Esophagus squamous epithelium (tissue), 5 donors: Measurements from ENCODE around the gene PEX11A. TPM values are rescaled to one million over a fixed set of nuclear protein-coding genes. Genes with fewer than 3 reads are reported as not detected.
A peak's percentile ranks its signal among the peaks of the same experiment; 100 is the strongest.

Experiments
- DNase-seq: peaks from one replicate; lab custom pipeline; 2025; lab: John Stamatoyannopoulos, UW
- H3K27ac ChIP-seq, 4 donors: fragments of 200-600 bp; sonication (generic); one replicate each; pipeline ENCODE4 v1.5.1; 2016 to 2019; ENCODE audit warnings: mild to moderate bottlenecking in 1 of 4
- H3K27me3 ChIP-seq, 4 donors: fragments of 200-600 bp; sonication (generic); 1 replicate in 3 of 4; 2 replicates in 1 of 4; pipeline versions ENCODE4 v1.5.1 to v1.6.0; 2017 to 2021; ENCODE audit warnings: antibody characterized with exemption in 1 of 4
- H3K36me3 ChIP-seq, 3 donors: fragments of 200-600 bp; sonication (generic); one replicate each; pipeline ENCODE4 v1.5.1; 2016 to 2019
- H3K4me1 ChIP-seq, 3 donors: fragments of 200-600 bp; sonication (generic); one replicate each; pipeline ENCODE4 v1.5.1; 2017 to 2019
- H3K4me3 ChIP-seq, 4 donors: fragments of 200-600 bp; sonication (generic); 1 replicate in 3 of 4; 2 replicates in 1 of 4; pipeline ENCODE4 v1.5.1; 2016 to 2019; ENCODE audit warnings: mild to moderate bottlenecking in 2 of 4, moderate library complexity in 1 of 4
- H3K9me3 ChIP-seq, 3 donors: fragments of 200-600 bp; sonication (generic); one replicate each; pipeline ENCODE4 v1.5.1; 2016 to 2019
- CTCF ChIP-seq, 6 experiments: fragments of 450-650 bp in 4 of 6; fragments of 200-600 bp in 2 of 6; sonication (generic) in 2 of 6; IDR thresholded peaks; one replicate each; pipeline ENCODE4 v1.5.1; 2016 to 2019; ENCODE audit warnings: antibody characterized with exemption in 6 of 6, mild to moderate bottlenecking in 4 of 6, moderate library complexity in 4 of 6
- POLR2A ChIP-seq, 4 donors: fragments of 450-650 bp; IDR thresholded peaks; one replicate each; pipeline ENCODE4 v1.6.1; 2017; ENCODE audit warnings: antibody characterized with exemption in 4 of 4, mild to moderate bottlenecking in 4 of 4, moderate library complexity in 3 of 4
- WGBS, 2 donors: methylation state at CpG; one replicate each; pipeline ENCODE4 v1.1.5; 2018; 5-methylcytosine and 5-hydroxymethylcytosine counted together
- intact Hi-C: fragments of 100-400 bp; cut with DNase I; formaldehyde crosslinking; loops from one replicate; pipeline ENCODE4 v1.15.0; 2022
- total RNA-seq, 4 donors: library from RNA; depleted of rRNA; stranded (reverse); fragments of >200 nt; gene quantifications; one replicate each; pipeline ENCODE4 v1.1.0, GENCODE V29; 2016
- donor health status: DM: yes; HTN: yes; CAD: no.

PEX11A gene
- total RNA-seq, 4 donors from 2014 or later, result 3.1 to 6.7 (median 5.6) TPM

GRCh38 chr15:89680282-89680873, 10.2 kb downstream of the PEX11A start:
- H3K4me3 ChIP-seq, result peak overlapping the region in 1 of 4 donors; percentile 0
- 35 to 39% methylated on average over 5 of the region's 5 CpGs for WGBS, 2 donors
- no peaks in the 10 kb centered on the region for H3K9me3 ChIP-seq
- peak overlapping the region in 3 of 4 donors; percentile 55 to 83 (median 56) for H3K27ac ChIP-seq
- peaks cover 6 to 18% (median 11%) of the 10 kb centered on the region in 3 donors for H3K4me1 ChIP-seq
- intact Hi-C loops, result no loop called here
- no peaks in the 10 kb centered on the region for H3K27me3 ChIP-seq
- peaks cover 0 to 24% (median 0%) of the 10 kb centered on the region in 3 donors for H3K36me3 ChIP-seq
- DNase-seq, result no peak
- TF ChIP-seq POLR2A (IDR thresholded peaks at IDR 0.05), result no peak
- no peak for TF ChIP-seq CTCF (IDR thresholded peaks at IDR 0.05)

- no peak for DNase-seq
- Histone ChIP-seq H3K27ac (peak within 1 kb of the TSS in 3 of 4 donors; percentile 49 to 83 (median 56)), H3K4me3 (no peak within 1 kb of the TSS), H3K4me1 (peaks cover 6 to 18% (median 11%) of the 10 kb centered on the region in 3 donors), H3K36me3 (peaks cover 0 to 19% (median 0%) of the 10 kb centered on the region in 3 donors), H3K27me3 (no peaks in the 10 kb centered on the region), H3K9me3 (no peaks in the 10 kb centered on the region)
- WGBS, 2 donors, result 83% methylated on average over 1 of the region's 2 CpGs; no CpG with 5 or more reads in 1 of the 2 donors
- TF ChIP-seq POLR2A (IDR thresholded peaks at IDR 0.05) (no peak), CTCF (IDR thresholded peaks at IDR 0.05) (no peak)
- intact Hi-C loops, result no loop called here
Measured at GRCh38 chr15:89679212-89679611, 11.3 kb downstream of the PEX11A start, which contains the start of gene PLIN1. Gene PLIN1, minus strand, starts transcription at chr15:89679367. Its CDS starts 1,878 bp downstream, at chr15:89677489.

GRCh38 chr15:89677381-89677780, 13.2 kb downstream of the PEX11A start:
- DNase-seq, result no peak
- Histone ChIP-seq H3K4me1 (peaks cover 6 to 21% (median 11%) of the 10 kb centered on the region in 3 donors), H3K9me3 (no peaks in the 10 kb centered on the region), H3K36me3 (peaks cover 0 to under 1% (median 0%) of the 10 kb centered on the region in 3 donors), H3K27ac (no peak overlapping the region), H3K4me3 (no peak overlapping the region), H3K27me3 (no peaks in the 10 kb centered on the region)
- WGBS, 2 donors, result 78 to 100% methylated on average over 1 of the region's 1 CpG
- TF ChIP-seq POLR2A (IDR thresholded peaks at IDR 0.05) (no peak), CTCF (IDR thresholded peaks at IDR 0.05) (no peak)
- intact Hi-C loops, result no loop called here

GRCh38 chr15:89675606-89676005, 14.9 kb downstream of the PEX11A start:
- H3K27ac ChIP-seq, result no peak overlapping the region
- intact Hi-C loops, result no loop called here
- H3K27me3 ChIP-seq, result no peaks in the 10 kb centered on the region
- no peak for TF ChIP-seq CTCF (IDR thresholded peaks at IDR 0.05)
- no peak for TF ChIP-seq POLR2A (IDR thresholded peaks at IDR 0.05)
- WGBS, 2 donors, result 79 to 80% methylated on average over 6 of the region's 6 CpGs
- peaks cover under 1 to 13% (median 5%) of the 10 kb centered on the region in 3 donors for H3K4me1 ChIP-seq
- no peaks in the 10 kb centered on the region for H3K36me3 ChIP-seq
- no peak for DNase-seq
- no peak overlapping the region for H3K4me3 ChIP-seq
- no peaks in the 10 kb centered on the region for H3K9me3 ChIP-seq

- H3K27ac ChIP-seq, result no peak overlapping the region
- intact Hi-C loops, result no loop called here
- no peaks in the 10 kb centered on the region for H3K9me3 ChIP-seq
- no peak for TF ChIP-seq CTCF (IDR thresholded peaks at IDR 0.05)
- TF ChIP-seq POLR2A (IDR thresholded peaks at IDR 0.05), result no peak
- 75 to 82% methylated on average over 4 of the region's 4 CpGs for WGBS, 2 donors
- H3K4me3 ChIP-seq, result no peak overlapping the region
- no peaks in the 10 kb centered on the region for H3K27me3 ChIP-seq
- DNase-seq, result no peak
- peaks cover 0 to 4% (median 0%) of the 10 kb centered on the region in 3 donors for H3K4me1 ChIP-seq
- H3K36me3 ChIP-seq, result no peaks in the 10 kb centered on the region
Measured at GRCh38 chr15:89674526-89674925, 16.0 kb downstream of the PEX11A start.
